Right ventricle myocardium inferior (tissue), 1 donor: ENCODE measurements around the gene HCRTR1. TPM values are rescaled to one million over a fixed set of nuclear protein-coding genes. Genes with fewer than 3 reads are reported as not detected.

Source experiments
- ATAC-seq: fragments of 200-7000 bp; cut with Tn5 transposase; one replicate; pipeline ENCODE4 v1.9.1; 2020; ENCODE audit warnings: mild to moderate bottlenecking, moderate library complexity
- DNase-seq: peaks from one replicate; pipeline ENCODE4 v3.0.0; 2021; ENCODE audit errors: missing footprints
- intact Hi-C: fragments of 100-400 bp; cut with DNase I; formaldehyde crosslinking; loops from one replicate; pipeline ENCODE4 v1.11.0; 2022
- total RNA-seq: library from RNA; stranded (reverse); fragmentation: NEBNext Ultra II Directional; extraction: Animal tissue kit (Norgen Biotek cat#: 25700); gene quantifications from one replicate; pipeline ENCODE4 v1.2.1, GENCODE V29; 2021
- donor health status: DM: no; HTN: yes; CAD: no; lungs with severe emphysema.

Gene HCRTR1
- total RNA-seq, 1 donor from 2014 or later, result 0.49 TPM

DNA sequence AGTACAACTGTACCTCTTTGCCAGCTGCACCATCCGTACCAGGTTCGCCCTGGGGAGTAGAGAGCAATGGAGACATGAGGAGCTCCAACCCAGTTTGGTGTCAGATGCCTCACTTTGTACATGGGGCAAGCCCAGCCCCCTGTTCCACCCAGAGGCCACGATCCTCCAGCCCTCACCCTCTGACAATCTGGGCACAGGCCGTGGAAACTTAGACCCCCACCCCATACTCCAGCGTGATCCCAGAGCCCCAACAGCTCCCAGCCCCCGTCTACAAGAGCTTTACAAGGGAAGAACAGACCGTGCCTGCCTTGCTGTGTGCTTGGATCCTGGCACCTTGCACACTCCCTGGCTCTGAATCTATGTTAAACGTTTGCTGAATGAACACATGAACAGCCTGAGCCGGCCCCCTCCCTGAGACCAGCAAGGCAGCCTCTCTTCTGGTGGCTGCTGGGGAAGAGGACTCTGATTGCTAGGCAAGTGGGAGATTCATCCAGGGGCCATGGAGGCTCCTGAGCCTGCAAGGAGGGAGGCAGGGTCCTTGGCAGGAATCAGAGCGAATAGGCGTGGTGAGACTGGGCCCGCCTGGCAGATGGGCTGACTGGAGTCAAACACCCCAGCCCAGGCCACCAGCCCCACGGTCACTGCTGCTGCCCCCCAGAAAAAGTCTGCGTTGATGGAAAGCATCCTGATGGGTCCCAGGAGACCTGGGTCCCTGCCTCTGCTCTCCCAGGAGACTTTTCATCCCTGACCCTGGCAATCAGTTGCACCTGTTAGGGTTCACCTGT lies 39.7 kb downstream of the HCRTR1 start:
- no peak for ATAC-seq
- intact Hi-C loops, result no loop called here

DNA sequence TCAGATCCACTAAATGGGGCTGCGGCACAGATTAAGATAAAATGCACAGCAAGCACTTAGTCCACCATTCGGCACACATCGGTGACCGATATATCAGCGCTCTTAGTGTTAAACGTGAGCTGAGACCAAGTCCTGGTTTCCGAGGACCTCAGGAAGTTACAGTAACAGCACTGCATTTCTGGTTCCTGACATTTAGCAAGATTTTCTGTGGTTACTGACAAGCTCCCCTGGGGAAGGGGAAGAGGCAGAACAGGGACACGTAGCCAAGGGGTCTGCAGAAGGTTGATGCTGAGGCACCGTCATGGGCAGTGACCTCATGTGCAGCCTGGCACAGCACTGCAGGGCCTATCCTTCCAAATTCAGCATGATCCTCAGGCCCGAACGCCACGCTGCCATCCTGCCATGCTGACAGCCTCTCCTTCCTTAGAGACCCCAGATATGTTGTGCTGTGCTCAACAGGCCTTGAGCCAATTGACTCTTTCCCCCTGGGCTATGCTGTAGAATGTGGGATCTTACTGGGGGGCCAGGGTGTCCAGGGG lies 40.6 kb downstream of the HCRTR1 start:
- intact Hi-C loops, result no loop called here
- ATAC-seq (no peak), DNase-seq (no peak)

More for the DNA sequence above, 39.7 kb downstream of the HCRTR1 start:
- no peak for DNase-seq

DNA sequence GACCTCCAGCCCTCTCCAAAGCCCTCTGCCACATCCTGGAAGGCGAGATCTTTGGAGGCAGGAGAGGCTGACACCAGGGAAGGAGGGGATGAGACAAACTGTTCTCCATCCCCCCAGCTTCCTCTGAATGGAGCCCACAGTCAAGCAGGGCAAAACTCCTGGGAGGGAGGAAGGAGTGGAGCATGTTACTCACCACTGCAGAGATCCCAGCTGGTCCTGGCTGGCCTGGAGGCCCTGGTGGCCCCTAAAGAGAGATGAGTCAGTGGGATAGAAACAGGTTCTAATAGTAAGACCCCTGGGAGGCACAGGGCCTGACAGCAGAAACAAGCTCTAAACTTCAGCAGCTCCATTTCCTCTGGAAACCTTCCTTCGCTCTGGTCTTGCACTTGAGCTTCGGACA lies 41.2 kb downstream of the HCRTR1 start:
- ATAC-seq (no peak), DNase-seq (no peak)
- intact Hi-C loops, result no loop called here

DNA sequence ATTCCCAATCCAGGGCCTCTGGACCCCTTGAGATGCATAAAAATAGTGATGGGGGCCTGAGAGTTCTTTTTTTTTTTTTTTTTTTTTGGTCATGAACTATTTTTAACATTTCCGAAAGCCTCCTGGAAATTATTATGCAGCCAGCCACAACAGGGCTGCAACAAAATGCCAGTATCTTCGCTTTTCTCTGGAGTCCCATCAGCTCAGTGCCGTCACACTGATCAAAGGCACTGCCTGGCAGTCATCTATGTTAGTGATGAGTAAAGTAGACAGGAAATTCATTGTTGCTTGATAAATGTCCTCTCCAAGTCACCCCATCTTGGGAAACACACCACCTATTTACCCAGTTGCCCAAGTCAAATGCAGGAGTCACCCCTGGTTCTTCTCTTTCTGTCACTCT lies 42.4 kb downstream of the HCRTR1 start:
- no peak for DNase-seq
- intact Hi-C loops, result no loop called here
- no peak for ATAC-seq

DNA sequence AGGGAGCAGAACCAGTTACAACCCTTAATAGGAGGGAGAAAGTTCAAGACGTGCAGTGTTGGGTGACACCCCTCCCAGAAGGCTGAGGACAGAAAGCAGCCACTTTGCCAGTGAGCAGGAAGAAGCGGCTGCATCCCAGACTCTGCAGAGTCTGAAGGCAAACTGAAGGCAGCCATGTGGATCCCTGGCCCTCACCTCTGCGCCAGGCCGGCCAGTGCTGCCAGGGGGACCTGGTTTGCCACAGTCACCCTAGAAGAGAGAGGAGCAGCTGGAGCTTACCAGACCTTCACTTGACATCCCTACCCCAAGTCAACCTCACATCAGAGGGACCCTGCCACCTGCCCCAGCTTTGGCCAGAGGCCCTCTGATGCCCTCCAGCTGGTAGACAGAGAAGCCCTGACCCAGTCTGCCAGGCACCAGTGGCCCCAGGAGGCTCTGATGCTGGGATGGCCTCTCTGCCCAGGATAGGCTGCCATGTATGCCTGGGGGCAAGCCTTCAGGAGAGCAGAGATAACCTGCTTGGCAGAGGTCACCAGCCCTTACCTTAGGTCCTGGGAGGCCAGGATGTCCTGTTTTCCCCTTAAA lies 43.5 kb downstream of the HCRTR1 start:
- ATAC-seq, result no peak
- DNase-seq, result no peak
- intact Hi-C loops, result no loop called here

DNA sequence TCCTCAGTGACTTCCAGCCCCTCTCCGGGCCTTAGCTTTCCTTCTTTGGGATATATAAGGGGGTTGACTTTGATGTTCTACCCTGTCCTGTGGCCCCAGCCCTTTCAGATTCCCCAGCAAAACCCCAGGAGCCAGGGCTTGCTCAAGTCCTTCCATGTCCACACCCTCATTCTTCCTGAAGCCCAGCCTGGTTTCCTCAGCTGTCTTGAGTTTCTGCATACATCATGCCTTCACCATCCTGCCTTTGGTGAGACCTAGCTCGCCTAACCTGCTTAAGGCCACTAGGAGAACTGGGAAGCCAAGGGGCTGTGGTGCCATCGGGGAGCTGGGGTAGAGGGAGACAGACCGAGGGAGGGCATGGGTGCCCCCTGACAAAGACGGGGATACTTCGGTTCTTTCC lies 44.4 kb downstream of the HCRTR1 start:
- DNase-seq, result no peak
- no peak for ATAC-seq
- intact Hi-C loops, result loop anchor here (2.0 kb wide), 1 partner anchor 83 kb away; no protein-coding TSS in a partner anchor

DNA sequence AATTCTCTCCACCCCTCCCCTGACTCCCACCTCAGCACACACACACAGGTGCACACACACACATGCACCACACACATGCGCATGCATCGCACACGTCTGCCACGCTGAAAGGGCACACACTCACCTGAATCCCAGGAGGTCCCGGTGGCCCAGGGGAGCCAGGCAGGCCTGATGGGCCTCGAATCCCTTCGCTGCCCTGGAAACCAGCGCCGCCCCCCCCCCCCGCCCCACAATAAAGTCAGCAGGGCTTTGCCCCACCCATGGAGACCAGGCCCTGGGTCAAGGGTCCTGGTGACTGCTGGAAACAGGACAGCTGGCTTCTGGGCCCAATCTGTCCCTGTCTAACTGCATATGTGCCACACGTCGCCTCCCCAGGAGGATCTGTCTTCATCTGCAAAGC lies 45.0 kb downstream of the HCRTR1 start:
- DNase-seq (no peak), ATAC-seq (no peak)
- intact Hi-C loops, result loop anchor here (2.0 kb wide), 1 partner anchor 82 kb away; no protein-coding TSS in a partner anchor

DNA sequence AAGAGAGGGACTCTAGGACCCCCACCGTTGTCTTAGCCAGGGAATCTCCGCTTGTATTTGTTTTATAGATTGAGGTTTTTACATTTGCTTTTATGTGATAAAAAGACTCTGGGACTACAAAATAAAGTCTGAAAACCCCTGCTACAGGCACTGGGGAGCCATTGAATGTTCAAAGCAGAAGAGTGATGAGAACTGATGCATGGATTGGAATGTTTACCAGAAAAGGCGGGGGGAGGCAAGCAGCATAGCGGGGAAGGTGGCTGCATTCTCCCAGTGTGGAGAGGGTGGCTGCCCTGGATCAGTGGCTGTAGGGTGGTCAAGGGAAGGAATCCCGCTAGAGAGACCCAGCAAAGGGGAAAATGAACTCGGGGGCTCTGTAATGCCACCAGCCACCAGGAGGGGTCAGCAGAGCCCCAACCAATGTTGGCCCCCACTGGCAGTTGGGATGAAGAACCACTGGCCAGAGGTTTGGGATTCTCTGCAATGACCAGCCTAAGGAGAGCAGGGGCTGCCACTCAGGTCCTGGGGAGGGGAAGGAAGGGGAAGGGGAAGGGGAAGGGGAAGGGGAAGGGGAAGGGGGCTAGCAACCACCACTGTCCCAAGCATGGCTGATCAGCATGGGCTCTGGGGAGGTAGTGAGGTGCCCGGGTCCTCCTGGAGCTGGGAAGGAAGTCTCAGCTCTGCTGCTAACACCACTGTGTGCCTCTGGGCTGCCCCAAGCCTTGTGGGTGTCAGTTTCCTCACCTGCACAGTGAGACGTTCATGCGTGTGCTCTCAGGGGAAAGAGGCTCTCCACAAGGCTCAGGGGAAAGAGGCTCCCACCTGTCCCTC lies 46.3 kb downstream of the HCRTR1 start:
- ATAC-seq (peak; percentile 48), DNase-seq (no peak)
- intact Hi-C loops, result loop anchor here (1.0 to 2.0 kb wide), 3 partner anchors 41 to 125 kb away; partner anchors contain the start of gene COL16A1

DNA sequence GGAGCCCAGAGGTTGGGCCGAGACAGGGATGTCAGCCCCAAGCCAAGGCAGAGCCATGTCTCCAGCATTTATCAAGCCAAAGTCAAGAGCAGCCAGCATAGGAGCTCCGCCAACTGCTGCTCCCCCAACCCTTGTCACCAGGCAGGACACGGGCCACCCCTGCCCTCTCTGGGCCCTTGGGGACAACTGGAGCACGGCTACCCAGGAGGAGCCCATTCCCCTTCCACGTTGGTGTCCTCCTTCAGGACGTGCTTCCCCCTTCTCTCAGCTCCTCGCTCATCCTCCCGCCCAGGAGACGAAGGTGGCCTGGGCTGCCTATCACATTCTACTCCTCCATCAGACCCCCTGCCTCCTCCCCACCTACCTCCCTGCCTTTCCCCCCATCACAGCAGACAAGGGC lies 47.0 kb downstream of the HCRTR1 start:
- ATAC-seq (no peak), DNase-seq (no peak)
- intact Hi-C loops, result loop anchor here (1.0 to 2.0 kb wide), 2 partner anchors 40 to 125 kb away; partner anchors contain the start of gene COL16A1

DNA sequence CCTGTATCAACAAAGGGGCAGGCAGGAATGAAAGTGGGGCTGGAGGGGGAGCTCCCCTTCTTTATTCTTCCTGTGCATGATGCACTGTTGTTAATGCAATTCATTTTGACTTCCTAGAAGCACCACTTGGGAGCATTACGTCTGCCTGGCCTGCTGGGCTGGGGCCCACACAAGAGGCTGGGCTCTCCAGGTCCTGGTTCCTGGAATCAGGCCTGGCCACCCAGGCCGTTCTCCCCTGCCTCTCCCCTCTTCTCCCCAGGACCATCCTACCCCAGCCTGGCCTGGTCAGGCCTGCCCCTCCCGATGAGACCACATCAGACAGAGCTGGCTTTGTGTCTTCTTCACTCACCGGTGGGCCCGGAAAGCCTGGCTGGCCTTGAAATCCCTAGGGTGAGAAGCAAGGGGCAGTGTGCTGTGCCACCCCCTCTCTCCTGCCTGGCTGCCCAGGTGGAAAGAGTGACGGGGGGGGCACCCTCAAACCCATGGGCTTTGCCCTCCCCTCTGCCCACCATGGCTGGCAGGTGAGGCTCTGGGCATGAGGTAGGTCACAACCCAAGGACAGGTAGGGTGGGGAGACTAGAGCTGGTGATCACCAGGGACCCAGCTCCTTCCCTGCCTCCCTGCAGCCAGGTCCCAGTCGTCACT lies 47.9 kb downstream of the HCRTR1 start:
- intact Hi-C loops, result loop anchor here (2.0 to 5.0 kb wide), 2 partner anchors 39 to 297 kb away; partner anchors contain the start of gene COL16A1
- no peak for DNase-seq
- ATAC-seq, result no peak

DNA sequence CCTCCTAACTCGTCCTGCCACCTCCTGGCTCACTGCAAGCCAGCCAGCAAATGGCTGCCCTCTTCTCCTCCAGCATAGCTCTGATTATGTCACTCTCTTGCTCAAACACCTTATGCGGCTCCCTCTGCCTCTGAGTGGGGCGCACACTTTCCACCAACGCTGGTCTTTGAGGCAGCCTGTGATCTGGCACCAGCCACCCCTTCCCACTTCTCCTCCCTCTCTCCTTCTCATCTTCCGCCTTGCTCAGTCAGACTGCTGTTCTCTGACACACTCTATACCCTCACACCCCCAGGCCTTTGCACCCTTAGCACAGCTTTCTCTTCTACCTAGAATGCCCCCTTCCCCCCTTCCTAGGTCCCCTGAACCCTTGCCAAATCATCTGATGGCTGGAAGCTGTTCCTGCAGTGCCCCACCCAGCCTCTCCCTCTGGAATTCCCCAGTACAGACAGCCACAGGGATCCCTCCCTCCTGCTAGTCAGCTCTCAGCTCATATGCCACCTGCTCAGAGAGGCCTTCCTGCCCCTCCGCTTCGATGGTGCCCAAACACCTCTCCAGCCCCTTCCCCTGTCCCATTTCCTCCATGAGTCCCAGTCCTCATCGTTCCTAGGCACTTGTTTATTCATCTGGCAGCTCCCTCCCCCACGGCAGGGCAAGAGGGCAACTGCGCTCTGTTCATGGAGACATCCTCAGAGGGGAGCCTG lies 48.9 kb downstream of the HCRTR1 start:
- no peak for DNase-seq
- ATAC-seq, result no peak
- intact Hi-C loops, result loop anchor here (5.0 kb wide), 1 partner anchor 296 kb away; no protein-coding TSS in a partner anchor

DNA sequence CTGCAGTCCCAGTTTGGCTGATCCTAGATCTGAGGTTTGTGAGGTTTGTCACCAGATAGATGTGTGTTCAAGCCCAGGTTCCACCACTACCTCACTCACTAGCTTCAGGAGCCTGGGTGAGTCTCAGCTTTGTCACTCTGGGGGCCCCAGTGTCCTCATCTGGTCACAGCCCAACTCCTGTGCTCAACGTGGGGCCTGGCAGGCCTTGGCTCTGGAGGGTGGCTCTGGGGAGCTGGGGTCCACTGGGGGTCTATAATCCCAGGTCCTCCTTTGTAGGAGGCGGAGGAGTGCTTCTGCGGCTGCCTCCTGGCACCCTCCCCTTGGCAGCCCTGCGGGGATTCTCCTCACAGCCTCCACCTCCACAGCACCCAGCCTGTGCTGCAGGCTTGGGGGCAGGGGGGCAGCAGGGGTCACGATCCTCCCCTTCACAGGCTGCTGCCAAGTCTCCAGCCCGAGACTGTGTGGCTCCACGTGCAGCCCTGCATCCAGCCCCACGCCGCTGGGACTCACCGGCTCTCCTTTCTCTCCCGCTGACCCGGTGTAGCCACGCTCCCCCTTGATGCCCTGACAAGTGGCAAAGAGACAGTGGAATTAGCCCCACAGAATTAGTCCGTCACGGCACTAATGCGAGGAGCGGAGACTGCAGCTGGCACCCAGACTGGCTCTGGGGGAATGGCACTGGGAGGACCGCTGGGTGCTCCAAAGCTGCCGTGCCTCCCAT lies 49.7 kb downstream of the HCRTR1 start:
- intact Hi-C loops, result loop anchor here (5.0 kb wide), 1 partner anchor 295 kb away; no protein-coding TSS in a partner anchor
- no peak for ATAC-seq
- DNase-seq, result peak; percentile 52

DNA sequence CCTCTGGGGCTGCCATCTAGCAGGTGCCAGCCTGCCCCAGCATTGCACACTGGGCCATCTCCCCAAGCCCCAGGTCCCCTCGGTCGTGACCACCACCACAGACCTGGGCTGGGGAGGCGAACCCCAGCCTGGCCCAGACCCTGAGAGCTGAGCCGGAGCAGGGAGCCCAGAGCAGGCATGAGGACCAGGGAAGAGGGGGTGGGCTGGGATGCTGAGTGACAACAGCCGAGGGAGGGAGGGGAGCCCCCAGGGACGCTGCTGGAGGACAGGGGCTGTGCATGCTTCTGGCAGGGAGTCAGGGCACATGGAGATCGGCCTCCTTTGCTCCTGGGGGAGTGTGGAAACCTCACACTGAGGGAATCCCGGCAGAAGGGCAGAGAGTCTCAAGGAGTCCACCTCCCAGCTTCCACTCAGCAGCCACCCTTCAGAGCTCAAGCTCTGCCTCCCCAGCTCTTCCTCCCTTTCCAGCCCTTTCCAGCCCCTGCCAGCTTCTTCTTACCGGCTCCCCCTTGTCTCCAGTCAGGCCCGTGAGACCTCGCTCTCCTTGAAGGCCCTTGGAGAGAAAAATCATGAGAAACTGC lies 50.9 kb downstream of the HCRTR1 start:
- intact Hi-C loops, result loop anchor here (5.0 kb wide), 1 partner anchor 294 kb away; no protein-coding TSS in a partner anchor
- ATAC-seq, result no peak
- peak; percentile 37 for DNase-seq

DNA sequence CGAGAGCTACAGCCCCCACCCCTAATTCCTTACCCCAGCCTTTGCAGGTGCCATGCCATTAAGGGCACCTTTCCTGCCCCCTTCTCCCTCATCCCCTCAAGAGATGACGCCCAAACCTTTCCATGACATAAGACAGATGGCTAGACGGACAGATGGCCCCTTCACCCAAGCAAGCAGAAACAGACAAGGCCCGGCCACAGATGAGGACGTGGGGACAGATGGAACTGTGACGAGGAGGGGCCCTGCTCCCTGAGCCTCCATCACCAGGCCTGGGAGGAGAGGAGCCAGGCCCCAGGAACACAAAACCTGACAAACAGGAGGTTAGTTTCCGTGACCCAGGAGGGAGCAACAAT lies 51.9 kb downstream of the HCRTR1 start:
- DNase-seq (peak; percentile 37), ATAC-seq (no peak)
- intact Hi-C loops, result loop anchor here (5.0 kb wide), 1 partner anchor 293 kb away; no protein-coding TSS in a partner anchor

DNA sequence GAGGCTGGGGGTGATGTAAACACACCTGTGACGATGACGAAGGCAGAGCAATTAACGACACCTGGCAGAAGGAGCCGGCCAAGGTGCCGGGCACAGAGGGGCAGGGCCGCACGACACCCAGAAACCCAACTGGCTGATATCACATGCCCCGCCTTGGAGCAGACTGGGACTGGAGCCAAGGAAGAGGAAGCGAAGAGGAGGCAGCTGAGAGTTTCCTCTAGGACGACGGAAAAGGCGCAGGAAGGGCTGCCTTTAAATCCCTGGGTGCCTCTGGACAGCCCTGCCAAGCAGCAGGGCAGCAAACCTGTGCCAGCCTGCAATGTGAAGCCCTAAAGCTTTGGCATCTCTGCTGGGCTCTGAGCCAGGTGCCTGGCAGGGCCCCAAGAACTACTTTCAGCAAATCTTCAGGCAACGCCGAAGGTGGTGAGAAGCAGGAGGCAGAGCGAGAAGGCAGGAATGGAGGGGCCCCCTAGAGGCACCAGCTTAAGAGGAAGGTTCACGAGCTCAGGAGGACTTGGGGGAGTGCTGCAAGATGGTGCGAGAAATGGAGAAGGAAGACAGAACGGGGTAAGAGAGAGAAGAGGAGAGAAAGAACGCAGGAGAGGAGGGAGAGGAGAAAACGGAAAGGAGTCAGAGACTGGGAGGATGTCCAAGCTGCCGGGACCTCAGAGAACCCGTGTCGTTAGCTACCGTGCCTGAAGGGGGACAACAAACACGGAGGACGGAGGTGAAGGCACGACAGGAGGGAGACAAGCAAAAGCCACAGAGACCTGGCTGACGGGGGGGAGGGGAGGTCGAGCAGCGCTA lies 52.5 kb downstream of the HCRTR1 start:
- ATAC-seq (peak; percentile 70), DNase-seq (peak; percentile 72)
- intact Hi-C loops, result loop anchor here (1.0 to 5.0 kb wide), 3 partner anchors 45 to 292 kb away; partner anchors contain the start of gene ADGRB2

DNA sequence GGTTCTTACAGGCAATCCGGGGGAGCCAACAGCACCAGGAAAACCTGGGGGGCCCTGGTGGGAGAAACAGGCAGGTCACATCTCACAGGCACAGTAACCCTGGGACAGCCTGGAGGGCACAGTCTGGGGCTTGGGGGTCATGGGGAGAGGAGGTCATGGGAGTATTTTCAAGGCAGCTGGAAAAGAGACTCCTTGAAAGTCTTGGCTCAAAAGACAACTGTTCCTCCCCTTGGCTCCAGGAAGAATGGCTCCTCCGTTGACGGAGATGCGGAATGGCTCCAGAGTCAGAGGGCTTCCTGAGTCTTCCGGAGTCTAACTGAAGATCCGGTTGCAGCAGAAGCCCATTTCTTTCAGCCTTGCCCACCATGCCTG lies 53.1 kb downstream of the HCRTR1 start:
- DNase-seq, result no peak
- no peak for ATAC-seq
- intact Hi-C loops, result loop anchor here (1.0 to 5.0 kb wide), 2 partner anchors 45 to 92 kb away; partner anchors contain the start of gene ADGRB2
